Stimulated activated CD8-positive, alpha-beta memory T cell treated with anti-CD3 and anti-CD28 coated beads, Interleukin-15, amount 100 ng/mL, for 4 hours (primary cell): Measurements from ENCODE around the gene RBM12.

Experiments
- DNase-seq, 2 donors: peaks; one replicate each; pipeline ENCODE4 v3.0.0-alpha.2; 2020; ENCODE audit warnings: low read depth in 2 of 2

The RBM12 gene

GRCh38 chr20:35657271-35657670 lies 7.4 kb downstream of the RBM12 start:
- DNase-seq = no peak

- no peak for DNase-seq
Observed at GRCh38 chr20:35654415-35654814, 10.3 kb downstream of the RBM12 start.

- DNase-seq = no peak
Observed at GRCh38 chr20:35653893-35654292, 10.8 kb downstream of the RBM12 start.

- no peak for DNase-seq
Observed at GRCh38 chr20:35653430-35653734, 11.3 kb downstream of the RBM12 start.

- no peak for DNase-seq
Observed at GRCh38 chr20:35652641-35653429, 11.9 kb downstream of the RBM12 start.

GRCh38 chr20:35651958-35652357 lies 12.7 kb downstream of the RBM12 start:
- no peak for DNase-seq

- DNase-seq = no peak
Observed at GRCh38 chr20:35650632-35651031, 14.1 kb downstream of the RBM12 start.

- DNase-seq = no peak
Observed at GRCh38 chr20:35648836-35649235, 15.9 kb downstream of the RBM12 start.

GRCh38 chr20:35644806-35645205 lies 19.9 kb downstream of the RBM12 start:
- no peak for DNase-seq

- no peak for DNase-seq
Observed at GRCh38 chr20:35643045-35643444, 21.7 kb downstream of the RBM12 start.

- no peak for DNase-seq
Observed at GRCh38 chr20:35641743-35642142, 23.0 kb downstream of the RBM12 start.

- no peak for DNase-seq
Observed at GRCh38 chr20:35640724-35641123, 24.0 kb downstream of the RBM12 start.

- DNase-seq = no peak
Observed at GRCh38 chr20:35638751-35639150, 25.9 kb downstream of the RBM12 start.

GRCh38 chr20:35637276-35637675 lies 27.4 kb downstream of the RBM12 start:
- no peak for DNase-seq

GRCh38 chr20:35636095-35636494 lies 28.6 kb downstream of the RBM12 start:
- DNase-seq = no peak

GRCh38 chr20:35635652-35636051 lies 29.0 kb downstream of the RBM12 start:
- DNase-seq = no peak

GRCh38 chr20:35632539-35633115 lies 32.1 kb downstream of the RBM12 start:
- DNase-seq = no peak

GRCh38 chr20:35630636-35631035 lies 34.1 kb downstream of the RBM12 start:
- no peak for DNase-seq

GRCh38 chr20:35629427-35630145 lies 35.1 kb downstream of the RBM12 start:
- no peak for DNase-seq

- no peak for DNase-seq
Observed at GRCh38 chr20:35627121-35627520, 37.6 kb downstream of the RBM12 start.

GRCh38 chr20:35626386-35627001 lies 38.2 kb downstream of the RBM12 start:
- DNase-seq = no peak

- DNase-seq = no peak
Observed at GRCh38 chr20:35625584-35626385, 38.9 kb downstream of the RBM12 start.
